Natural killer cell (primary cell): ENCODE results near the gene TTC7B. TPM values are rescaled to one million over a fixed set of nuclear protein-coding genes. Genes with fewer than 3 reads are reported as not detected.
A peak's percentile ranks its signal among the peaks of the same experiment; 100 is the strongest.

Experiments
- ATAC-seq, 3 donors: fragments of 150-1000 bp in 2 of 3; fragments of 200-7000 bp in 1 of 3; cut with Tn5 transposase; 1 replicate in 1 of 3; 2 replicates in 2 of 3; pipeline ENCODE4 v1.10.0; 2021; ENCODE audit warnings: mild to moderate bottlenecking in 2 of 3, moderate library complexity in 2 of 3
- DNase-seq, 2 donors: peaks; one replicate each; pipeline versions ENCODE4 v3.0.0 to v3.0.0-alpha.2; 2013 to 2021; ENCODE audit warnings: mixed read lengths in 1 of 2
- H3K27ac ChIP-seq: one replicate; pipeline ENCODE4 v1.5.1; 2013; ENCODE audit warnings: mild to moderate bottlenecking, low read length
- H3K27me3 ChIP-seq: one replicate; pipeline ENCODE4 v1.6.1; 2013; ENCODE audit warnings: low read length; ENCODE audit not compliant: control insufficient read depth, insufficient read depth
- H3K36me3 ChIP-seq: one replicate; pipeline ENCODE4 v1.6.1; 2013; ENCODE audit warnings: low read length; ENCODE audit not compliant: control insufficient read depth, insufficient read depth
- H3K4me1 ChIP-seq: one replicate; pipeline ENCODE4 v1.6.1; 2013; ENCODE audit warnings: low read length; ENCODE audit not compliant: control insufficient read depth, insufficient read depth
- H3K4me3 ChIP-seq: one replicate; pipeline ENCODE4 v1.5.1; 2013; ENCODE audit warnings: low read length
- H3K9me3 ChIP-seq: one replicate; pipeline ENCODE4 v1.6.1; 2013; ENCODE audit warnings: low read length; ENCODE audit not compliant: control insufficient read depth, insufficient read depth
- H3K27ac Mint-ChIP-seq, 2 donors: one replicate each; pipeline ENCODE4 v1.8.0; 2022; ENCODE audit warnings: mild to moderate bottlenecking in 2 of 2, mixed read lengths in 2 of 2, moderate library complexity in 1 of 2
- H3K27me3 Mint-ChIP-seq, 2 donors: one replicate each; pipeline ENCODE4 v1.8.0; 2022; ENCODE audit warnings: low read depth in 2 of 2, mixed read lengths in 2 of 2
- H3K36me3 Mint-ChIP-seq: one replicate; pipeline ENCODE4 v1.8.0; 2022; ENCODE audit warnings: mixed read lengths
- H3K4me1 Mint-ChIP-seq, 2 donors: one replicate each; pipeline ENCODE4 v1.8.0; 2022; ENCODE audit warnings: mixed read lengths in 2 of 2
- H3K4me3 Mint-ChIP-seq: one replicate; pipeline ENCODE4 v1.8.0; 2022; ENCODE audit warnings: mild to moderate bottlenecking, moderate library complexity, mixed read lengths
- H3K9me3 Mint-ChIP-seq, 2 donors: one replicate each; pipeline ENCODE4 v1.8.0; 2022; ENCODE audit warnings: mixed read lengths in 2 of 2
- CTCF ChIP-seq: fragments of 200-600 bp; IDR thresholded peaks from one replicate; pipeline ENCODE4 v1.8.0; 2022; ENCODE audit warnings: antibody characterized with exemption
- WGBS: methylation state at CpG from one replicate; pipeline ENCODE4 v1.1.7; 2013; ENCODE audit warnings: missing lambda C conversion rate; ENCODE audit not compliant: insufficient coverage; 5-methylcytosine and 5-hydroxymethylcytosine counted together
- intact Hi-C: fragments of 100-400 bp; cut with micrococcal nuclease; formaldehyde crosslinking; loops from one replicate; pipeline ENCODE4 v1.14.2; 2022
- total RNA-seq, 4 donors: library from RNA; stranded (reverse); fragments of 120-200 nt in 1 of 4; gene quantifications; one replicate each; pipeline versions ENCODE4 v1.2.3 to v1.2.4, GENCODE V29; 2013 to 2022

TTC7B gene
- total RNA-seq, 3 donors from 2014 or later (not counting 1 experiment from before 2014, with no cell fraction given), result 1.7 to 17.2 (median 5.9) TPM

GRCh38 chr14:90554341-90554740 lies 261.9 kb downstream of the TTC7B start:
- DNase-seq, result no peak
- H3K36me3 Mint-ChIP-seq, result no peaks in the 10 kb centered on the region
- no peaks in the 10 kb centered on the region for H3K9me3 ChIP-seq
- no peaks in the 10 kb centered on the region for H3K4me1 Mint-ChIP-seq
- H3K4me1 ChIP-seq, result peaks cover 3% of the 10 kb centered on the region
- H3K36me3 ChIP-seq, result no peaks in the 10 kb centered on the region
- H3K4me3 Mint-ChIP-seq, result no peak overlapping the region
- H3K27me3 Mint-ChIP-seq, result no peaks in the 10 kb centered on the region
- no peaks in the 10 kb centered on the region for H3K27me3 ChIP-seq
- no peaks in the 10 kb centered on the region for H3K9me3 Mint-ChIP-seq
- H3K4me3 ChIP-seq, result no peak overlapping the region
- WGBS, result 88% methylated on average over 13 of the region's 13 CpGs
- intact Hi-C loops, result no loop called here
- H3K27ac ChIP-seq, result no peak overlapping the region
- TF ChIP-seq CTCF, result no peak
- ATAC-seq, result no peak
- no peak overlapping the region for H3K27ac Mint-ChIP-seq

GRCh38 chr14:90553921-90554336 lies 262.3 kb downstream of the TTC7B start:
- DNase-seq (no peak), ATAC-seq (peak in 1 of 3 donors; percentile 25)
- no peak overlapping the region for H3K4me3 ChIP-seq
- TF ChIP-seq CTCF, result no peak
- WGBS, result 63% methylated on average over 9 of the region's 9 CpGs
- no peaks in the 10 kb centered on the region for H3K36me3 ChIP-seq
- Mint-ChIP-seq H3K36me3 (no peaks in the 10 kb centered on the region), H3K27me3 (no peaks in the 10 kb centered on the region), H3K9me3 (no peaks in the 10 kb centered on the region), H3K4me3 (no peak overlapping the region), H3K27ac (no peak overlapping the region), H3K4me1 (no peaks in the 10 kb centered on the region)
- H3K4me1 ChIP-seq, result peaks cover 3% of the 10 kb centered on the region
- H3K27ac ChIP-seq, result no peak overlapping the region
- H3K27me3 ChIP-seq, result no peaks in the 10 kb centered on the region
- intact Hi-C loops, result no loop called here
- H3K9me3 ChIP-seq, result no peaks in the 10 kb centered on the region

GRCh38 chr14:90553298-90553920 lies 262.8 kb downstream of the TTC7B start:
- DNase-seq, result no peak
- Histone ChIP-seq H3K4me3 (no peak overlapping the region), H3K4me1 (peaks cover 3% of the 10 kb centered on the region), H3K27me3 (no peaks in the 10 kb centered on the region), H3K27ac (no peak overlapping the region), H3K9me3 (no peaks in the 10 kb centered on the region), H3K36me3 (no peaks in the 10 kb centered on the region)
- 92% methylated on average over 14 of the region's 14 CpGs for WGBS
- no peak for TF ChIP-seq CTCF
- H3K27me3 Mint-ChIP-seq, result no peaks in the 10 kb centered on the region
- no peak overlapping the region for H3K27ac Mint-ChIP-seq
- no peaks in the 10 kb centered on the region for H3K36me3 Mint-ChIP-seq
- H3K4me3 Mint-ChIP-seq, result no peak overlapping the region
- intact Hi-C loops, result no loop called here
- no peaks in the 10 kb centered on the region for H3K4me1 Mint-ChIP-seq
- no peaks in the 10 kb centered on the region for H3K9me3 Mint-ChIP-seq
- no peak for ATAC-seq
